ENCODE data around the gene LYPD6B. TPM values are rescaled to one million over a fixed set of nuclear protein-coding genes. Genes with fewer than 3 reads are reported as not detected.

LYPD6B gene
- total RNA-seq, 5 donors from 2014 or later (not counting 1 experiment from before 2014, with no cell fraction given) = not detected

Other genes with a start within 250 kb of the LYPD6B start
- 10 to 100 TPM in 3 of 5 donors, 1 to 10 TPM in 2; 9.4 to 17.0 (median 14.7) TPM for gene KIF5C, start 163.5 kb upstream of the LYPD6B start, total RNA-seq

Data from T-cell (primary cell).